ENCODE measurements around the gene KIRREL3. TPM values are rescaled to one million over a fixed set of nuclear protein-coding genes. Genes with fewer than 3 reads are reported as not detected.

The KIRREL3 gene
- total and polyA plus RNA-seq, 2 of the 8 experiments (the other 6 are each of a cell fraction or from before 2014, with no cell fraction given), result 0.29 to 0.32 TPM

DNA sequence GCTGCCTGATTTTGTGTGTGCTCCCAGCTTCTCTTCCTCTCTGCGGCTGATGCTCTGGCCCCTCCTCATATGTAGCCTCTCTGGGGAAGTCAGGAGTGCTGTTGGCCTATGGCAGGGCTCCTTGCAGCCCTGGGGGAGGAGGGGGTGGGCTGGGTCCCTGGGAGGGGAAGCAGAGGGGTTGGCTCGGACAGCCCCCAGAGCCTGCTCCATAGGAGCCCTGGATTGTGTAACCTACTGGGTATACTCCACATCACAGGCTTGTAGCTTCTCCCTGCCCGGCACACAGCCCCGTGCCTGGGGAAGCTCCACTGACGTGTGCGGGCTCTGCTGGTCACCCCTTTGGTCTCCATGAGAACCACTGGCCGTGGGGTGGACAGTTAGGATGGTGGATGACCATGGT lies 531.3 kb downstream of the KIRREL3 start:
- CTCF ChIA-PET (ENCODE audit: partially characterized antibody), result interaction anchor here (0.6 to 7.4 kb wide), 5 partner anchors 11 to 1321 kb away, joined by 3 to 57 read pairs (median 5); no protein-coding TSS in a partner anchor
- Histone ChIP-seq H2BK12ac (ENCODE audit: low read depth, low read length) (no peak overlapping the region), H4K20me1 (replicated peaks in 1 of 2; ENCODE audit: control insufficient read depth in 1 of 2, insufficient read depth in 2 of 2, low read length in 2 of 2) (no peaks in the 10 kb centered on the region), H3K4me3 (ENCODE audit: extremely low read depth in 1 of 4, insufficient read depth in 2 of 4, low read depth in 3 of 4, low read length in 4 of 4) (no peak overlapping the region), H4K8ac (ENCODE audit: extremely low read depth, insufficient read depth, low read length) (no peak overlapping the region), H3K27ac (ENCODE audit: low read depth, low read length) (no peak overlapping the region), H3K23me2 (ENCODE audit: low read depth, low read length) (no peaks in the 10 kb centered on the region), H3K18ac (ENCODE audit: extremely low read depth, low read length) (no peak overlapping the region), H2AFZ (ENCODE audit: low read length) (no peak overlapping the region), H4K91ac (replicated peaks; ENCODE audit: insufficient read length, low read length) (no peak overlapping the region), H2BK120ac (replicated peaks; ENCODE audit: low read depth, low read length) (no peak overlapping the region), H3K56ac (replicated peaks; ENCODE audit: insufficient read length, low read depth, low read length) (no peak overlapping the region), H3K14ac (ENCODE audit: insufficient read length) (no peak overlapping the region), H3K4ac (replicated peaks; ENCODE audit: insufficient read length, low read depth, low read length) (no peak overlapping the region), H3K79me2 (ENCODE audit: control insufficient read depth in 1 of 2, insufficient read depth in 2 of 2, low read length in 2 of 2) (no peaks in the 10 kb centered on the region), H3K9me3 (ENCODE audit: insufficient read depth in 2 of 2, low read depth in 1 of 2, low read length in 1 of 2) (no peaks in the 10 kb centered on the region), H2BK5ac (ENCODE audit: low read depth, low read length) (no peak overlapping the region), H3K79me1 (ENCODE audit: low read depth, low read length) (no peaks in the 10 kb centered on the region), H3K36me3 (ENCODE audit: control insufficient read depth in 2 of 4, insufficient read depth in 4 of 4, low read length in 3 of 4) (no peaks in the 10 kb centered on the region), H2AK5ac (ENCODE audit: low read depth, low read length) (no peak overlapping the region), H3K9ac (replicated peaks in 1 of 4; ENCODE audit: extremely low read depth in 1 of 4, low read depth in 3 of 4, low read length in 3 of 4) (no peak overlapping the region), H3K4me1 (replicated peaks in 1 of 4; ENCODE audit: control insufficient read depth in 3 of 4, insufficient read depth in 4 of 4, low read length in 3 of 4) (peaks cover 0 to 4% (median under 1%) of the 10 kb centered on the region in 4 experiments; a peak in 4 of 7 replicates), H3K27me3 (replicated peaks in 1 of 4; ENCODE audit: control insufficient read depth in 3 of 4, extremely low read depth in 1 of 4, insufficient read depth in 3 of 4, low read length in 3 of 4) (no peaks in the 10 kb centered on the region), H2BK15ac (ENCODE audit: low read length) (no peak overlapping the region), H2BK20ac (ENCODE audit: low read length) (no peak overlapping the region), H3K4me2 (ENCODE audit: insufficient read depth in 1 of 2, low read depth in 2 of 2, low read length in 2 of 2) (no peak overlapping the region), H3K23ac (ENCODE audit: insufficient read length) (no peak overlapping the region), H4K5ac (ENCODE audit: insufficient read length, low read depth, low read length) (no peak overlapping the region)
- POLR2A ChIA-PET (ENCODE audit: partially characterized antibody), result no interaction called here
- 88% methylated on average over 6 of the region's 7 CpGs; no CpG with 5 or more reads in 1 of the 2 experiments for whole genome bisulfite sequencing, 2 experiments (ENCODE audit: extremely low coverage in 1 of 2, insufficient coverage in 1 of 2, insufficient read length in 1 of 2, insufficient replicate concordance in 2 of 2, low coverage in 1 of 2, low lambda C conversion rate in 2 of 2, missing lambda C conversion rate in 1 of 2)
- FAIRE-seq (no peak), DNase-seq (ENCODE audit: low read depth in 1 of 2, low spot score in 2 of 2) (no peak)
- no peak for TF ChIP-seq EGR1 (IDR thresholded peaks at IDR 0.05; ENCODE audit: borderline replicate concordance, low read depth, low read length)
- TF ChIP-seq RAD21 (IDR thresholded peaks at IDR 0.05 in 1 of 2, conservative IDR thresholded peaks at IDR 0.05 in 1 of 2; ENCODE audit: low read depth in 2 of 2, low read length in 2 of 2), result no peak
- no peak for TF ChIP-seq RBBP5 (IDR thresholded peaks at IDR 0.05; ENCODE audit: borderline replicate concordance, low read depth, low read length)
- no peak for TF ChIP-seq CTBP2 (IDR thresholded peaks at IDR 0.05; ENCODE audit: borderline replicate concordance, insufficient read depth, insufficient read length, low read length)
- no peak for TF ChIP-seq POLR2A (IDR thresholded peaks at IDR 0.05; ENCODE audit: control extremely low read depth in 1 of 2, low read depth in 2 of 2, low read length in 2 of 2)
- TF ChIP-seq CHD2 (IDR thresholded peaks at IDR 0.05; ENCODE audit: low read length), result no peak

All from H1 (cell line).